Glutamatergic neuron (in vitro differentiated cells): ENCODE results near the gene C2orf76. TPM values are rescaled to one million over a fixed set of nuclear protein-coding genes. Genes with fewer than 3 reads are reported as not detected.

Experiments used
- DNase-seq: peaks from one replicate; pipeline ENCODE4 v3.0.0; 2022
- H3K27ac Mint-ChIP-seq: one replicate; pipeline ENCODE4 v1.8.0; 2020; ENCODE audit warnings: mild to moderate bottlenecking, mixed read lengths, inconsistent platforms; ENCODE audit not compliant: unreplicated experiment
- H3K27me3 Mint-ChIP-seq: one replicate; pipeline ENCODE4 v1.8.0; 2020; ENCODE audit warnings: mild to moderate bottlenecking, moderate library complexity, mixed read lengths, inconsistent platforms; ENCODE audit not compliant: unreplicated experiment
- H3K36me3 Mint-ChIP-seq: one replicate; pipeline ENCODE4 v1.8.0; 2020; ENCODE audit warnings: mild to moderate bottlenecking, mixed read lengths, inconsistent platforms; ENCODE audit not compliant: unreplicated experiment
- H3K4me1 Mint-ChIP-seq: one replicate; pipeline ENCODE4 v1.8.0; 2020; ENCODE audit warnings: mild to moderate bottlenecking, low read depth, mixed read lengths, inconsistent platforms; ENCODE audit not compliant: unreplicated experiment
- H3K4me3 Mint-ChIP-seq: one replicate; pipeline ENCODE4 v1.8.0; 2020; ENCODE audit warnings: mild to moderate bottlenecking, mixed read lengths, inconsistent platforms; ENCODE audit not compliant: unreplicated experiment
- H3K9me3 Mint-ChIP-seq: one replicate; pipeline ENCODE4 v1.8.0; 2020; ENCODE audit warnings: mild to moderate bottlenecking, moderate library complexity, mixed read lengths, inconsistent platforms; ENCODE audit not compliant: unreplicated experiment
- CTCF ChIP-seq: fragments of 200-600 bp; sonication (generic); IDR thresholded peaks from one replicate; pipeline ENCODE4 v1.5.0; 2021; ENCODE audit not compliant: partially characterized antibody, unreplicated experiment
- total RNA-seq: library from RNA; stranded (reverse); fragmentation: NEBNext Ultra II Directional; extraction: Animal tissue kit (Norgen Biotek cat#: 25700); gene quantifications from one replicate; pipeline ENCODE4 v1.2.1, GENCODE V29; 2021; ENCODE audit not compliant: unreplicated experiment

The C2orf76 gene
- total RNA-seq, 1 donor from 2014 or later, result 10.4 TPM

- Mint-ChIP-seq H3K36me3 (no peaks in the 10 kb centered on the region), H3K27ac (no peak overlapping the region)
These were observed 77.5 kb downstream of the C2orf76 start for GRCh38 chr2:119289093-119289492.

GRCh38 chr2:119288576-119288975 is 78.1 kb downstream of the C2orf76 start:
- TF ChIP-seq CTCF, result no peak
- H3K9me3 Mint-ChIP-seq, result no peaks in the 10 kb centered on the region
- no peaks in the 10 kb centered on the region for H3K4me1 Mint-ChIP-seq
- no peak overlapping the region for H3K27ac Mint-ChIP-seq
- no peak for DNase-seq
- H3K36me3 Mint-ChIP-seq, result no peaks in the 10 kb centered on the region
- H3K4me3 Mint-ChIP-seq, result no peak overlapping the region
- no peaks in the 10 kb centered on the region for H3K27me3 Mint-ChIP-seq

More at GRCh38 chr2:119289093-119289492, 77.5 kb downstream of the C2orf76 start:
- no peaks in the 10 kb centered on the region for H3K27me3 Mint-ChIP-seq
- H3K4me1 Mint-ChIP-seq, result no peaks in the 10 kb centered on the region
- no peak for DNase-seq
- H3K9me3 Mint-ChIP-seq, result no peaks in the 10 kb centered on the region
- no peak for TF ChIP-seq CTCF
- H3K4me3 Mint-ChIP-seq, result no peak overlapping the region

GRCh38 chr2:119286661-119287060 is 80.0 kb downstream of the C2orf76 start:
- no peak for TF ChIP-seq CTCF
- DNase-seq, result no peak
- Mint-ChIP-seq H3K27me3 (no peaks in the 10 kb centered on the region), H3K36me3 (no peaks in the 10 kb centered on the region), H3K9me3 (no peaks in the 10 kb centered on the region), H3K27ac (no peak overlapping the region), H3K4me1 (no peaks in the 10 kb centered on the region), H3K4me3 (no peak overlapping the region)

GRCh38 chr2:119283873-119284331 is 82.7 kb downstream of the C2orf76 start:
- DNase-seq, result no peak
- no peak for TF ChIP-seq CTCF
- no peaks in the 10 kb centered on the region for H3K36me3 Mint-ChIP-seq
- H3K9me3 Mint-ChIP-seq, result no peaks in the 10 kb centered on the region
- no peak overlapping the region for H3K27ac Mint-ChIP-seq
- H3K27me3 Mint-ChIP-seq, result no peaks in the 10 kb centered on the region
- H3K4me3 Mint-ChIP-seq, result no peak overlapping the region
- no peaks in the 10 kb centered on the region for H3K4me1 Mint-ChIP-seq

GRCh38 chr2:119282996-119283511 is 83.6 kb downstream of the C2orf76 start:
- DNase-seq, result no peak
- H3K9me3 Mint-ChIP-seq, result no peaks in the 10 kb centered on the region
- H3K36me3 Mint-ChIP-seq, result no peaks in the 10 kb centered on the region
- no peak for TF ChIP-seq CTCF
- no peaks in the 10 kb centered on the region for H3K4me1 Mint-ChIP-seq
- no peak overlapping the region for H3K4me3 Mint-ChIP-seq
- H3K27me3 Mint-ChIP-seq, result no peaks in the 10 kb centered on the region
- H3K27ac Mint-ChIP-seq, result no peak overlapping the region
